Osteoblast (primary cell): ENCODE data around the gene IFNB1. TPM values are rescaled to one million over a fixed set of nuclear protein-coding genes. Genes with fewer than 3 reads are reported as not detected.

Source experiments
- DNase-seq: peaks from one replicate; pipeline ENCODE4 v3.0.0; 2011; ENCODE audit warnings: low spot score, mixed read lengths; ENCODE audit not compliant: insufficient read length; ENCODE audit errors: missing footprints
- H2AFZ ChIP-seq: 2 replicates; pipeline ENCODE4 v1.6.0; 2011; ENCODE audit warnings: mild to moderate bottlenecking, low read length
- H3K27ac ChIP-seq: 2 replicates; pipeline ENCODE4 v1.5.1; 2011; ENCODE audit warnings: mild to moderate bottlenecking, low read depth, low read length, moderate library complexity
- H3K27me3 ChIP-seq: 2 replicates; pipeline ENCODE4 v1.6.0; 2012; ENCODE audit warnings: mild to moderate bottlenecking, control low read depth, inconsistent platforms, low read length, moderate library complexity; ENCODE audit not compliant: insufficient read depth
- H3K36me3 ChIP-seq: 2 replicates; pipeline ENCODE4 v1.5.1; 2011; ENCODE audit warnings: mild to moderate bottlenecking, low read length, control low read depth, moderate library complexity; ENCODE audit not compliant: insufficient read depth
- H3K4me1 ChIP-seq: 2 replicates; pipeline ENCODE4 v1.5.1; 2011; ENCODE audit warnings: mild to moderate bottlenecking, low read length, control low read depth, moderate library complexity; ENCODE audit not compliant: insufficient read depth
- H3K4me2 ChIP-seq: 2 replicates; pipeline ENCODE4 v1.6.0; 2011; ENCODE audit warnings: mild to moderate bottlenecking, low read length; ENCODE audit not compliant: insufficient read depth
- H3K4me3 ChIP-seq: fragments of 200-600 bp; sonication (generic); 3 replicates; pipeline ENCODE4 v1.5.1; 2012; ENCODE audit warnings: mild to moderate bottlenecking, low read length, inconsistent platforms; ENCODE audit not compliant: insufficient read depth
- H3K79me2 ChIP-seq: 2 replicates; pipeline ENCODE4 v1.6.0; 2012; ENCODE audit warnings: mild to moderate bottlenecking, low read length, control low read depth, inconsistent platforms; ENCODE audit not compliant: insufficient read depth
- H3K9me3 ChIP-seq: 2 replicates; pipeline ENCODE4 v1.5.1; 2011; ENCODE audit warnings: low read depth, low read length, control low read depth
- H4K20me1 ChIP-seq: 2 replicates; pipeline ENCODE4 v1.6.0; 2012; ENCODE audit warnings: mild to moderate bottlenecking, low read length, control low read depth; ENCODE audit not compliant: insufficient read depth
- CTCF ChIP-seq: IDR thresholded peaks from 2 replicates; pipeline ENCODE4 v1.5.1; 2011; ENCODE audit warnings: mild to moderate bottlenecking, low read depth, low read length, moderate library complexity; ENCODE audit errors: extremely low read depth
- total RNA-seq: library from RNA; depleted of rRNA; stranded (reverse); fragments of >200 nt; gene quantifications from 2 replicates; pipeline ENCODE4 v1.2.3, GENCODE V29; 2012

The IFNB1 gene
- total RNA-seq, 1 donor: not detected

GRCh38 chr9:21042466-21042865, 35.3 kb downstream of the IFNB1 start:
- Histone ChIP-seq H3K4me3 (no peak overlapping the region), H3K27me3 (no peaks in the 10 kb centered on the region), H3K4me1 (no peaks in the 10 kb centered on the region), H3K79me2 (no peaks in the 10 kb centered on the region), H2AFZ (no peak overlapping the region), H3K27ac (no peak overlapping the region), H3K9me3 (no peaks in the 10 kb centered on the region), H4K20me1 (no peaks in the 10 kb centered on the region), H3K36me3 (no peaks in the 10 kb centered on the region), H3K4me2 (no peak overlapping the region)
- no peak for DNase-seq
- no peak for TF ChIP-seq CTCF

GRCh38 chr9:21039302-21039701, 38.4 kb downstream of the IFNB1 start:
- Histone ChIP-seq H4K20me1 (no peaks in the 10 kb centered on the region), H3K27me3 (no peaks in the 10 kb centered on the region), H3K4me2 (no peak overlapping the region), H3K36me3 (no peaks in the 10 kb centered on the region), H3K79me2 (no peaks in the 10 kb centered on the region), H3K4me3 (no peak overlapping the region), H2AFZ (no peak overlapping the region), H3K4me1 (no peaks in the 10 kb centered on the region), H3K27ac (no peak overlapping the region), H3K9me3 (no peaks in the 10 kb centered on the region)
- no peak for DNase-seq
- TF ChIP-seq CTCF: no peak

GRCh38 chr9:21037278-21037677, 40.5 kb downstream of the IFNB1 start:
- no peak overlapping the region for H3K27ac ChIP-seq
- no peak overlapping the region for H3K4me3 ChIP-seq
- H3K4me1 ChIP-seq: no peaks in the 10 kb centered on the region
- no peaks in the 10 kb centered on the region for H3K79me2 ChIP-seq
- no peaks in the 10 kb centered on the region for H3K9me3 ChIP-seq
- H3K36me3 ChIP-seq: no peaks in the 10 kb centered on the region
- no peak for DNase-seq
- H4K20me1 ChIP-seq: no peaks in the 10 kb centered on the region
- TF ChIP-seq CTCF: no peak
- no peaks in the 10 kb centered on the region for H3K27me3 ChIP-seq
- H2AFZ ChIP-seq: no peak overlapping the region
- H3K4me2 ChIP-seq: no peak overlapping the region

- DNase-seq: no peak
- Histone ChIP-seq H3K4me3 (peak overlapping the region; percentile 75), H2AFZ (peak overlapping the region; percentile 93), H4K20me1 (no peaks in the 10 kb centered on the region), H3K36me3 (no peaks in the 10 kb centered on the region), H3K4me1 (peaks cover 20% of the 10 kb centered on the region), H3K9me3 (no peaks in the 10 kb centered on the region), H3K4me2 (peak overlapping the region; percentile 92), H3K79me2 (no peaks in the 10 kb centered on the region), H3K27me3 (no peaks in the 10 kb centered on the region), H3K27ac (no peak overlapping the region)
- TF ChIP-seq CTCF: no peak
Observed at GRCh38 chr9:21031808-21032183, 45.9 kb downstream of the IFNB1 start.
